Colonic mucosa (tissue), 4 donors: Measurements from ENCODE around the gene CSNK2B. TPM values are rescaled to one million over a fixed set of nuclear protein-coding genes. Genes with fewer than 3 reads are reported as not detected.

Experiments used
- DNase-seq: peaks from one replicate; pipeline ENCODE4 v3.0.0-alpha.2; 2020
- H3K27ac ChIP-seq: fragments of 200-600 bp; one replicate; pipeline ENCODE4 v1.8.0; 2021
- H3K27me3 ChIP-seq: fragments of 200-600 bp; one replicate; pipeline ENCODE4 v1.8.0; 2021
- H3K36me3 ChIP-seq: fragments of 200-600 bp; one replicate; pipeline ENCODE4 v1.8.0; 2021
- H3K4me1 ChIP-seq: fragments of 200-600 bp; one replicate; pipeline ENCODE4 v1.8.0; 2021; ENCODE audit warnings: mild to moderate bottlenecking
- H3K4me3 ChIP-seq: fragments of 200-600 bp; one replicate; pipeline ENCODE4 v1.8.0; 2021
- H3K9ac ChIP-seq, 2 donors: one replicate each; pipeline ENCODE4 v1.7.0; 2013; ENCODE audit warnings: control low read depth in 2 of 2, low read depth in 2 of 2, low read length in 2 of 2
- H3K9me3 ChIP-seq: fragments of 200-600 bp; one replicate; pipeline ENCODE4 v1.8.0; 2021
- CTCF ChIP-seq: fragments of 200-600 bp; IDR thresholded peaks from one replicate; pipeline ENCODE4 v1.8.0; 2022; ENCODE audit warnings: antibody characterized with exemption, mild to moderate bottlenecking
- intact Hi-C: fragments of 100-400 bp; cut with DNase I; formaldehyde crosslinking; loops from one replicate; pipeline ENCODE4 v1.14.1; 2022
- total RNA-seq, 2 donors: library from RNA; stranded (reverse); fragmentation: NEBNext Ultra II Directional in 1 of 2; extraction: Animal tissue kit (Norgen Biotek cat#: 25700) in 1 of 2; gene quantifications; one replicate each; pipeline ENCODE4 v1.2.1, GENCODE V29; 2021
- donor health status: healthy.
- donor health status: DM: no; HTN: no; CAD: no.
- donor health status: DM: no; HTN: no; CAD: no.

The CSNK2B gene
- total RNA-seq, 2 donors from 2014 or later, result 140 to 152 TPM

GRCh38 chr6:31712296-31712695, 46.4 kb downstream of the CSNK2B start:
- intact Hi-C loops, result no loop called here
- Histone ChIP-seq H3K27ac (no peak overlapping the region), H3K4me3 (no peak overlapping the region), H3K36me3 (no peaks in the 10 kb centered on the region), H3K4me1 (peaks cover 5% of the 10 kb centered on the region), H3K27me3 (no peaks in the 10 kb centered on the region), H3K9me3 (no peaks in the 10 kb centered on the region), H3K9ac (no peak overlapping the region)
- DNase-seq, result no peak
- no peak for TF ChIP-seq CTCF

- TF ChIP-seq CTCF, result no peak
- H3K4me3 ChIP-seq, result no peak overlapping the region
- intact Hi-C loops, result no loop called here
- no peaks in the 10 kb centered on the region for H3K36me3 ChIP-seq
- no peak for DNase-seq
- no peak overlapping the region for H3K27ac ChIP-seq
- H3K9me3 ChIP-seq, result no peaks in the 10 kb centered on the region
- peak overlapping the region in 1 of 2 donors; percentile 69 for H3K9ac ChIP-seq
- H3K27me3 ChIP-seq, result no peaks in the 10 kb centered on the region
- H3K4me1 ChIP-seq, result peaks cover 5% of the 10 kb centered on the region
These were observed 47.6 kb downstream of the CSNK2B start for GRCh38 chr6:31713465-31713864.

GRCh38 chr6:31713991-31714684, 48.3 kb downstream of the CSNK2B start:
- no peak overlapping the region for H3K4me3 ChIP-seq
- no peak for DNase-seq
- TF ChIP-seq CTCF, result no peak

GRCh38 chr6:31715022-31715958, 49.4 kb downstream of the CSNK2B start, which contains the start of gene LY6G6D:
Gene LY6G6D (plus strand): TSS chr6:31715348. CDS start chr6:31715356, 8 bp downstream.
- intact Hi-C loops, result no loop called here
- Histone ChIP-seq H3K9ac (peak within 1 kb of the TSS in 1 of 2 donors; percentile 69), H3K36me3 (no peaks in the 10 kb centered on the region), H3K27ac (no peak within 1 kb of the TSS), H3K4me3 (no peak within 1 kb of the TSS), H3K4me1 (peaks cover 5% of the 10 kb centered on the region), H3K27me3 (no peaks in the 10 kb centered on the region), H3K9me3 (no peaks in the 10 kb centered on the region)
- DNase-seq, result no peak
- TF ChIP-seq CTCF, result no peak

More at GRCh38 chr6:31713991-31714684, 48.3 kb downstream of the CSNK2B start:
- Histone ChIP-seq H3K27ac (no peak overlapping the region), H3K36me3 (no peaks in the 10 kb centered on the region), H3K4me1 (peaks cover 5% of the 10 kb centered on the region), H3K27me3 (no peaks in the 10 kb centered on the region), H3K9me3 (no peaks in the 10 kb centered on the region), H3K9ac (peak overlapping the region in 1 of 2 donors; percentile 69)
- intact Hi-C loops, result no loop called here

GRCh38 chr6:31717499-31718222, 51.8 kb downstream of the CSNK2B start:
- TF ChIP-seq CTCF, result no peak
- Histone ChIP-seq H3K27me3 (no peaks in the 10 kb centered on the region), H3K9me3 (no peaks in the 10 kb centered on the region), H3K4me3 (no peak overlapping the region), H3K36me3 (no peaks in the 10 kb centered on the region), H3K4me1 (peaks cover 5% of the 10 kb centered on the region), H3K27ac (no peak overlapping the region), H3K9ac (no peak overlapping the region)
- intact Hi-C loops, result no loop called here
- no peak for DNase-seq
